Stomach (tissue), 9 donors: ENCODE measurements around the gene PRXL2B. TPM values are rescaled to one million over a fixed set of nuclear protein-coding genes. Genes with fewer than 3 reads are reported as not detected.

Experiments
- DNase-seq, 2 donors: peaks; one replicate each; pipeline versions ENCODE4 v3.0.0 to v3.0.0-alpha.2; 2013 to 2019
- H3K27ac ChIP-seq, 5 donors: fragments of 200-600 bp in 4 of 5; sonication (generic) in 4 of 5; one replicate each; pipeline ENCODE4 v1.5.1; 2013 to 2019; ENCODE audit warnings: mild to moderate bottlenecking in 1 of 5, moderate library complexity in 1 of 5
- H3K27me3 ChIP-seq, 3 donors: fragments of 200-600 bp; sonication (generic); one replicate each; pipeline ENCODE4 v1.5.1; 2017 to 2019; ENCODE audit warnings: mixed run types in 1 of 3
- H3K36me3 ChIP-seq, 4 donors: fragments of 200-600 bp; sonication (generic); 1 replicate in 3 of 4; 2 replicates in 1 of 4; pipeline ENCODE4 v1.5.1; 2016 to 2019
- H3K4me1 ChIP-seq, 4 donors: fragments of 200-600 bp; sonication (generic); one replicate each; pipeline ENCODE4 v1.5.1; 2016 to 2019
- H3K4me3 ChIP-seq, 4 donors: fragments of 200-600 bp; sonication (generic) in 3 of 4; one replicate each; pipeline ENCODE4 v1.5.1; 2016 to 2019; ENCODE audit warnings: mild to moderate bottlenecking in 1 of 4
- H3K9me3 ChIP-seq, 4 donors: fragments of 200-600 bp; sonication (generic); one replicate each; pipeline ENCODE4 v1.5.1; 2016 to 2019
- EP300 ChIP-seq: sonication (generic); formaldehyde crosslinking; IDR thresholded peaks from one replicate; pipeline ENCODE4 v1.6.1; 2017; ENCODE audit warnings: antibody characterized with exemption
- POLR2A ChIP-seq, 4 donors: fragments of 450-650 bp; IDR thresholded peaks; one replicate each; pipeline ENCODE4 v1.6.1; 2016; ENCODE audit warnings: antibody characterized with exemption in 4 of 4, control low read depth in 2 of 4, mild to moderate bottlenecking in 1 of 4, moderate library complexity in 1 of 4
- POLR2AphosphoS5 ChIP-seq, 3 donors: sonication (generic); formaldehyde crosslinking; IDR thresholded peaks; one replicate each; pipeline ENCODE4 v1.6.1; 2016; ENCODE audit warnings: antibody characterized with exemption in 3 of 3
- WGBS, 5 donors: extraction: QIAGEN DNeasy Blood & Tissue Kit in 3 of 5; methylation state at CpG; one replicate each; pipeline versions ENCODE4 v1.1.5 to v1.1.7; 2013 to 2018; 5-methylcytosine and 5-hydroxymethylcytosine counted together
- intact Hi-C: fragments of 100-400 bp; cut with DNase I; formaldehyde crosslinking; loops from one replicate; pipeline ENCODE4 v1.15.1; 2023; ENCODE audit warnings: low total_unique reads
- polyA plus RNA-seq, 3 donors: library from polyadenylated mRNA; stranded (reverse); fragments of 200-250 nt; gene quantifications; one replicate each; pipeline ENCODE4 v1.2.3, GENCODE V29; 2013
- total RNA-seq, 5 donors: library from RNA; depleted of rRNA; stranded (reverse); fragments of >200 nt; gene quantifications; one replicate each; pipeline versions ENCODE4 v1.1.0 to v1.2.3, GENCODE V29; 2014 to 2016
- TF ChIP-seq, protein P1 (sequence below), 7 experiments: fragments of 450-650 bp in 4 of 7; fragments of 200-600 bp in 3 of 7; sonication (generic) in 3 of 7; IDR thresholded peaks; one replicate each; pipeline ENCODE4 v1.5.1; 2016 to 2019; ENCODE audit warnings: antibody characterized with exemption in 7 of 7, control low read depth in 2 of 7, mild to moderate bottlenecking in 1 of 7
- donor health status: healthy with polysubstance abuse.
- donor health status: Bipolar disorder and iron deficiency.
- donor health status: healthy.

PRXL2B gene
- total and polyA plus RNA-seq, 8 donors, result 8.5 to 668 (median 21.0) TPM

DNA sequence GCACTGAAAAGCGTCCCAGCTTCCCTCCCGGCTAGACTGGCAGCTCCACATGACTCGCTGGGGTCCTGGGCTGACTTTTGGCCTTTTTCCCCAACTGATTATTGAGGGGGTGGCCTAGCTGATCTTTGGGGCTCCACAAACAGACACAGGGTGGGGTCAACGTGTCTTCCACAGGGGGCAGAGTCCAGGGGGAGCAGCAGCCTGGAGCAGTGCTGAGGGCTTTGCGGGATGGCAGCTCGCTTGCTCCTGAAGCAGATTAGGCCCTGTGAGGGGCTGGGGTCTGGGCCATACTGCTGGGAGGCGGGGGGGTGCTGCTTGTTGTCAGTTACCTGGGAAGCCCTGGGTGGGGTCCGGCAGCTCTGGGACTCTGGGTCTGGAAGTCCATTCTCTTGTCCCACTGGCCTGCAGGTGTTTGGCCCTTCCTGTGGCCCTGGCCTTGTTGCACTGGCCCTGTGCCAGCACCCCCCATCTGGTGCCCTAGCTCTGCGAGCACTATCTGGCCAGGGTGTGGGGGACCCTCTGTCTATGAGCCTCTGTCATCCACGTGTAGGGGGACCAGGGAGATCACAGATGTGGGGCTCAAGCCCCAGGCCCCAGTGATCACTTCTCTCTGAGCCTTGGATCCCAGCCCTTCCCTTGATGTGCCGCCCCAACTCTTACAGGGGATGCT is 44.2 kb upstream of the PRXL2B start:
- Histone ChIP-seq H3K27ac (no peak overlapping the region), H3K36me3 (no peaks in the 10 kb centered on the region), H3K4me3 (no peak overlapping the region), H3K4me1 (peaks cover 40 to 61% (median 58%) of the 10 kb centered on the region in 4 donors), H3K9me3 (no peaks in the 10 kb centered on the region), H3K27me3 (peaks cover 0 to 84% (median 8%) of the 10 kb centered on the region in 3 donors)
- intact Hi-C loops, result loop anchor here (5.0 to 10.0 kb wide), 2 partner anchors 102 to 130 kb away; partner anchors contain the start of gene PEX10
- TF ChIP-seq POLR2AphosphoS5 (IDR thresholded peaks at IDR 0.05), result no peak
- TF ChIP-seq, protein P1, sequence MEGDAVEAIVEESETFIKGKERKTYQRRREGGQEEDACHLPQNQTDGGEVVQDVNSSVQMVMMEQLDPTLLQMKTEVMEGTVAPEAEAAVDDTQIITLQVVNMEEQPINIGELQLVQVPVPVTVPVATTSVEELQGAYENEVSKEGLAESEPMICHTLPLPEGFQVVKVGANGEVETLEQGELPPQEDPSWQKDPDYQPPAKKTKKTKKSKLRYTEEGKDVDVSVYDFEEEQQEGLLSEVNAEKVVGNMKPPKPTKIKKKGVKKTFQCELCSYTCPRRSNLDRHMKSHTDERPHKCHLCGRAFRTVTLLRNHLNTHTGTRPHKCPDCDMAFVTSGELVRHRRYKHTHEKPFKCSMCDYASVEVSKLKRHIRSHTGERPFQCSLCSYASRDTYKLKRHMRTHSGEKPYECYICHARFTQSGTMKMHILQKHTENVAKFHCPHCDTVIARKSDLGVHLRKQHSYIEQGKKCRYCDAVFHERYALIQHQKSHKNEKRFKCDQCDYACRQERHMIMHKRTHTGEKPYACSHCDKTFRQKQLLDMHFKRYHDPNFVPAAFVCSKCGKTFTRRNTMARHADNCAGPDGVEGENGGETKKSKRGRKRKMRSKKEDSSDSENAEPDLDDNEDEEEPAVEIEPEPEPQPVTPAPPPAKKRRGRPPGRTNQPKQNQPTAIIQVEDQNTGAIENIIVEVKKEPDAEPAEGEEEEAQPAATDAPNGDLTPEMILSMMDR (IDR thresholded peaks at IDR 0.05), result no peak
- TF ChIP-seq EP300, result no peak
- no peak for TF ChIP-seq POLR2A (IDR thresholded peaks at IDR 0.05)
- 77 to 86% (median 84%) methylated on average over 7 to 11 of the region's 11 CpGs for WGBS, 5 donors
- DNase-seq, result no peak

DNA sequence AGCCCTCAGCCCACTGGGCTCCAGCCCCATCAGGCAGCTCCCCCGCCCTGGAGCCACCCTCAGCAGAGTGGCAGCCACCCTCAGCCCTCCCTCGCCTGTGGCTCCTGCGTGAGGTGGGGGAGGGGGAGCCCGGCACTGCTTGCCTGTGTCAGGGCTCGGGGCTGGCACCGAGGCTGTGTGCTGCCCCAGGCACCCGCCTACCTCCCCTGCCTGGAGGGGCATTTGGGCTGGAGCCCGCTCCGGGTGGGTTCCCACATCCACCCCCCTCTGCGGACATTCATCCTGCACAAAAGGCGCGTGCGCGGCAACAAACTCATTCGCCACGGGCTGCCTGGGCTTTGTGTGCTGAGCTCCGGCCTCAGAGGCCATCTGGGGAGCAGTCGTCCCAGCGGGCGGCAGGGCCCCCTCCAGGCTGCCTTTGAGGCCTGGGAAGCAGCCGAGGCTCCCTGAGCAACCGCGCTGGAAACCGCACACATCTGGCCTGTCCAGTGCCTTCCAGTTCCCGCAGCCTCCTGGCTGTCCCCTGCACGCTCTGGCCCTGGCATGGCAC is 43.0 kb upstream of the PRXL2B start:
- Histone ChIP-seq H3K9me3 (no peaks in the 10 kb centered on the region), H3K27me3 (peaks cover 0 to 72% (median 8%) of the 10 kb centered on the region in 3 donors), H3K4me3 (no peak overlapping the region), H3K4me1 (peaks cover 51 to 70% (median 64%) of the 10 kb centered on the region in 4 donors), H3K27ac (peak overlapping the region in 3 of 5 donors; percentile 7 to 98 (median 93)), H3K36me3 (no peaks in the 10 kb centered on the region)
- intact Hi-C loops, result loop anchor here (5.0 to 10.0 kb wide), 2 partner anchors 101 to 131 kb away; partner anchors contain the start of gene PEX10
- 16 to 27% (median 20%) methylated on average over 9 to 26 of the region's 26 CpGs for WGBS, 5 donors
- TF ChIP-seq, protein P1 (IDR thresholded peaks at IDR 0.05), result no peak
- TF ChIP-seq POLR2AphosphoS5 (IDR thresholded peaks at IDR 0.05), result no peak
- DNase-seq, result peak; percentile 47 to 76

DNA sequence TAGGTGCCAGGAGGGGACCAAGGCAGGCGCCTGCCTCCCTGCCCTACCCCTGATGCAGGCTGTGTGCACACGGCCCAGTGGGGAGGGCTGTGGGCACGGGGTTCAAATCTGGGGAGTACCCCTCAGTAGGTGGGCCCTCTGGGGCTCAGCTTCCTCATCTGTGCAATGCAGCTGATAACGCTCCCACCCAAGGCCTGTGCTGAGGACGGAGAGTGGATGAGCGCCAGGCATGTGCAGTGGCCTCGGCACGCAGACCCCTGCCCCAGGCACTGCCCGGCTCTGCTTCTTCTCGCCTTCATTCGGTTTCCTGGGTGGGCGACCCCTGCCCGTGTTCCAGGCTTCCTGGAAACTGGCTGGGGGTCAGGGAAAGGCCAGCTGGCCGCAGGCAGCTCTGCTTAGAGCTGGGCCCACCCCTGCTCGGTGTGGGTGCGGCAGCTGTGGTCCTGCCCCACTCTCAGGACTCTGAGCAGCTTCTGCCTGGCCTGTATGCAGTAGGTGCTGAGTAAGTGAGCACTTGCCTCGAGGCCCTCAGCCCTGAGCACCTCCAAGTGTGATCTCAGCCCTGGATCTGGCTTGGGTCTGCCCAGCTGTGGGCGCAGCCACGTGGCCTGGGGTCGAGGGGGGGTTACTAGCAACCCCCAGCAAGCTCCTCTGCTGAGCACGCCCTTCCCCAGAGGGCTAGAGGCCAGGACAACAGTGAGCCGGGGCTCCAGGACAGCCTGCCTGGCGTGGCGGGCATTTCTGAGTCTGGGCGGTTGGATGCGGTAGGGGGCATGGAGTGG is 42.3 kb upstream of the PRXL2B start:
- H3K4me1 ChIP-seq, result peaks cover 56 to 75% (median 70%) of the 10 kb centered on the region in 4 donors
- 38 to 60% (median 49%) methylated on average over 16 to 26 of the region's 26 CpGs for WGBS, 5 donors
- H3K27me3 ChIP-seq, result peaks cover 0 to 66% (median 8%) of the 10 kb centered on the region in 3 donors
- no peaks in the 10 kb centered on the region for H3K36me3 ChIP-seq
- H3K27ac ChIP-seq, result peak overlapping the region in 4 of 5 donors; percentile 36 to 98 (median 95)
- TF ChIP-seq POLR2AphosphoS5 (IDR thresholded peaks at IDR 0.05), result no peak
- no peak for TF ChIP-seq POLR2A (IDR thresholded peaks at IDR 0.05)
- TF ChIP-seq, protein P1 (IDR thresholded peaks at IDR 0.05), result no peak
- TF ChIP-seq EP300, result no peak
- H3K4me3 ChIP-seq, result no peak overlapping the region
- DNase-seq, result peak in 1 of 2 donors; percentile 68
- intact Hi-C loops, result loop anchor here (5.0 to 10.0 kb wide), 2 partner anchors 101 to 132 kb away; partner anchors contain the start of gene PEX10
- no peaks in the 10 kb centered on the region for H3K9me3 ChIP-seq
